HL-60 (cell line): ENCODE data around the gene GPR107.

Experiments
- CTCF ChIP-seq: IDR thresholded peaks from one replicate; pipeline ENCODE4 v1.5.1; 2011; ENCODE audit warnings: low read length, control low read depth, inconsistent platforms; ENCODE audit not compliant: insufficient read depth
- GABPA ChIP-seq: IDR thresholded peaks from 2 replicates; pipeline ENCODE4 v1.6.1; 2012; ENCODE audit warnings: low read depth
- POLR2AphosphoS5 ChIP-seq: IDR thresholded peaks from 2 replicates; pipeline ENCODE4 v1.6.1; 2012; ENCODE audit warnings: low read depth
- SPI1 ChIP-seq: IDR thresholded peaks from 2 replicates; pipeline ENCODE4 v1.6.1; 2012; ENCODE audit warnings: low read depth, mild to moderate bottlenecking, borderline replicate concordance
- TF ChIP-seq, protein P1 (sequence below): IDR thresholded peaks from 2 replicates; pipeline ENCODE4 v1.6.1; 2012; ENCODE audit warnings: low read depth; ENCODE audit not compliant: insufficient replicate concordance

DNA sequence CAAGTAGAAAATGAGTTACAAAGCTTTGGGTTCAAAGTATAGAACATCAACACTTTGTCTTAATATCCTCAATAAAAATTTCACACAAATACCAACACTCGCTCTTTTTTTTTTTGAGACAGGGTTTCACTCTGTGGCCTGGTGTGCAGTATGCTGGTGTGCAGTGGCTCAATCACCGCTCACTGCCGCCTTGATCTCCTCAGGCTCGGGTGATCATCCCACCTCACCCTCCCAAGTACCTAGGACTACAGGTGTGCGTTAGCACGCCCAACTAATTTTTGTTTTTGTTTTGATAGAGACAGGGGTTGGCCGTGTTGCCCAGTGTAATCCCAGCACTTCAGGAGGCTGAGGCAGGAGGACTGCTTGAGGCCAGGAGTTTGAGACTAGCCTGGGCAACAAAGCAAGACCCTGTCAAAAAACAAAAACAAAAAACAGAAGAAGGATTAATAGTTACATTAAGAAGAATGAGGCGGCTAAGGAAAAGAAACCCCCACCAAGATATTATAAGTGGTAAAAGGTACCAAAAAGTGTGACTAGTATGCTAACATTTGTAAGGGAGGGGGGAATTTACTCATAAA, 31.1 kb upstream of the GPR107 start:
- no peak for TF ChIP-seq CTCF
- TF ChIP-seq, protein P1, sequence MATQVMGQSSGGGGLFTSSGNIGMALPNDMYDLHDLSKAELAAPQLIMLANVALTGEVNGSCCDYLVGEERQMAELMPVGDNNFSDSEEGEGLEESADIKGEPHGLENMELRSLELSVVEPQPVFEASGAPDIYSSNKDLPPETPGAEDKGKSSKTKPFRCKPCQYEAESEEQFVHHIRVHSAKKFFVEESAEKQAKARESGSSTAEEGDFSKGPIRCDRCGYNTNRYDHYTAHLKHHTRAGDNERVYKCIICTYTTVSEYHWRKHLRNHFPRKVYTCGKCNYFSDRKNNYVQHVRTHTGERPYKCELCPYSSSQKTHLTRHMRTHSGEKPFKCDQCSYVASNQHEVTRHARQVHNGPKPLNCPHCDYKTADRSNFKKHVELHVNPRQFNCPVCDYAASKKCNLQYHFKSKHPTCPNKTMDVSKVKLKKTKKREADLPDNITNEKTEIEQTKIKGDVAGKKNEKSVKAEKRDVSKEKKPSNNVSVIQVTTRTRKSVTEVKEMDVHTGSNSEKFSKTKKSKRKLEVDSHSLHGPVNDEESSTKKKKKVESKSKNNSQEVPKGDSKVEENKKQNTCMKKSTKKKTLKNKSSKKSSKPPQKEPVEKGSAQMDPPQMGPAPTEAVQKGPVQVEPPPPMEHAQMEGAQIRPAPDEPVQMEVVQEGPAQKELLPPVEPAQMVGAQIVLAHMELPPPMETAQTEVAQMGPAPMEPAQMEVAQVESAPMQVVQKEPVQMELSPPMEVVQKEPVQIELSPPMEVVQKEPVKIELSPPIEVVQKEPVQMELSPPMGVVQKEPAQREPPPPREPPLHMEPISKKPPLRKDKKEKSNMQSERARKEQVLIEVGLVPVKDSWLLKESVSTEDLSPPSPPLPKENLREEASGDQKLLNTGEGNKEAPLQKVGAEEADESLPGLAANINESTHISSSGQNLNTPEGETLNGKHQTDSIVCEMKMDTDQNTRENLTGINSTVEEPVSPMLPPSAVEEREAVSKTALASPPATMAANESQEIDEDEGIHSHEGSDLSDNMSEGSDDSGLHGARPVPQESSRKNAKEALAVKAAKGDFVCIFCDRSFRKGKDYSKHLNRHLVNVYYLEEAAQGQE: no peak
- TF ChIP-seq POLR2AphosphoS5: no peak
- TF ChIP-seq GABPA: no peak
- TF ChIP-seq SPI1: no peak
